Ramos (cell line): Measurements from ENCODE around the gene GLB1L3.
"Not testable (repeated sequence)": the region's sequence is repeated elsewhere in the genome, so short reads cannot be mapped to it uniquely, and the experiment has no call there.

Experiments used
- in situ Hi-C: fragments of 300-500 bp; cut with MboI; formaldehyde crosslinking; loops from one replicate; pipeline ENCODE4 v1.14.3; 2022; ENCODE audit warnings: low sequenced_read_pairs; ENCODE audit not compliant: unreplicated experiment

GLB1L3 gene

GRCh38 chr11:134250246-134250645 lies 25.9 kb upstream of the GLB1L3 start:
- in situ Hi-C loops: no loop called here

- in situ Hi-C loops: no loop called here
Measured at GRCh38 chr11:134250675-134251074, 25.5 kb upstream of the GLB1L3 start.

- in situ Hi-C loops: no loop called here
Measured at GRCh38 chr11:134252346-134253187, 23.6 kb upstream of the GLB1L3 start.

- in situ Hi-C loops: no loop called here
Measured at GRCh38 chr11:134253188-134253993, 22.8 kb upstream of the GLB1L3 start, which contains the start of the genes ACAD8 and THYN1. Gene ACAD8, plus strand, starts transcription at chr11:134253568. Its CDS starts 33 bp downstream, at chr11:134253601. Gene THYN1, minus strand, starts transcription at chr11:134253352. Its CDS starts 470 bp downstream, at chr11:134252882.

- in situ Hi-C loops: no loop called here
Measured at GRCh38 chr11:134254433-134255183, 21.6 kb upstream of the GLB1L3 start.

- in situ Hi-C loops: not testable (repeated sequence)
Measured at GRCh38 chr11:134255184-134255561, 21.0 kb upstream of the GLB1L3 start.

GRCh38 chr11:134257101-134257500 lies 19.1 kb upstream of the GLB1L3 start:
- in situ Hi-C loops: no loop called here

- in situ Hi-C loops: no loop called here
Measured at GRCh38 chr11:134258577-134258976, 17.6 kb upstream of the GLB1L3 start.

- in situ Hi-C loops: no loop called here
Measured at GRCh38 chr11:134260503-134260902, 15.7 kb upstream of the GLB1L3 start.

GRCh38 chr11:134260983-134261382 lies 15.2 kb upstream of the GLB1L3 start:
- in situ Hi-C loops: no loop called here

GRCh38 chr11:134261626-134262488 lies 14.3 kb upstream of the GLB1L3 start:
- in situ Hi-C loops: no loop called here

GRCh38 chr11:134264966-134265764 lies 11.0 kb upstream of the GLB1L3 start:
- in situ Hi-C loops: no loop called here

GRCh38 chr11:134266440-134266839 lies 9.7 kb upstream of the GLB1L3 start:
- in situ Hi-C loops: no loop called here

- in situ Hi-C loops: no loop called here
Measured at GRCh38 chr11:134266841-134267251, 9.3 kb upstream of the GLB1L3 start.

- in situ Hi-C loops: no loop called here
Measured at GRCh38 chr11:134267461-134267860, 8.7 kb upstream of the GLB1L3 start.

GRCh38 chr11:134267966-134268365 lies 8.2 kb upstream of the GLB1L3 start:
- in situ Hi-C loops: no loop called here

GRCh38 chr11:134270250-134270714 lies 5.9 kb upstream of the GLB1L3 start:
- in situ Hi-C loops: no loop called here

GRCh38 chr11:134271978-134272377 lies 4.2 kb upstream of the GLB1L3 start:
- in situ Hi-C loops: no loop called here
